Stimulated activated CD8-positive, alpha-beta memory T cell treated with anti-CD3 and anti-CD28 coated beads, Interleukin-4, amount 100 ng/mL, for 24 hours (primary cell): Measurements from ENCODE around the gene GZMB.
"Not testable (repeated sequence)": the region's sequence is repeated elsewhere in the genome, so short reads cannot be mapped to it uniquely, and the experiment has no call there.

Source experiments
- DNase-seq: peaks from one replicate; pipeline ENCODE4 v3.0.0-alpha.2; 2020; ENCODE audit warnings: low read depth

Gene GZMB, protein sequence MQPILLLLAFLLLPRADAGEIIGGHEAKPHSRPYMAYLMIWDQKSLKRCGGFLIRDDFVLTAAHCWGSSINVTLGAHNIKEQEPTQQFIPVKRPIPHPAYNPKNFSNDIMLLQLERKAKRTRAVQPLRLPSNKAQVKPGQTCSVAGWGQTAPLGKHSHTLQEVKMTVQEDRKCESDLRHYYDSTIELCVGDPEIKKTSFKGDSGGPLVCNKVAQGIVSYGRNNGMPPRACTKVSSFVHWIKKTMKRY

DNA sequence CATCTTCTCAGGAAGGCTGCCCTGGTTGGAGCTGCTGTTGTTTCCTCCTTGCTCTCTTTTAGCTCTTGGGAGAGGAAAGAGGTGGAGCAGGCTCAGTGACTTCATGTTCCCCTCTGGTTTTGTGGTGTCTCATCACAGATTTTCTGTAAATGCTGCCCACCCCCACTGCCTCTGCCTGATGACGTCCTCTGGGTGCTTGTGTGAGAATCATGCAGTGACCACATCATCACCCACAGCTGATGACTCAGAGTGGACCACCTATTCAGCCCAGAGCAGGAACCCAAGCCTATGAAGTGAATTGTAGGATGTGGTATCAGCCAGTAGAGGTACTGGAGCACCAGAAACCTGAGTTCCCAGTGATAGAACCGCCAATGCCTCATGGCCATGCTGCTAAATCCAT lies at the start of gene GZMB:
GZMB (minus strand) TSS at position 33 of the 400 bp plus-strand sequence; CDS start at position 3, 30 bp downstream.
- peak; percentile 76 for DNase-seq

DNA sequence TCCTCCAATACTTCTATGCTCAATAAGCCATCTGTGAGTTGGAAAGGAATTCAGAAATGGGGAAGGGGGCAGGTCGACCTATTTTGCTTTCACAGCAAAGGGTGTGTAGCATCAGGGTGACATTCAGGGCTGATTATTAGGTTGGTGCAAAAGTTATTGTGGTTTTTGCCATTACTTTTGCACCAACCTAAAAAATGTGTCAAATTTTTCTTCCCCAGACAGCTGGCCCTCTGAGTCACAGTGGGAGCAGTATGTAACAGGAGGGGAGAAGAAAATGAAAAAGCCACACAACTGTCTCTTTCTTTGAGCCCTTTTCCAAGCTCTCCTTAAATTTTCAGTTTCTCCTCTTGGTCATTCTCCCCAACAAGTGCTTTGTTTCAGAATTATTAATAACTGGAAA lies 47.1 kb upstream of the GZMB start:
- DNase-seq: no peak

DNA sequence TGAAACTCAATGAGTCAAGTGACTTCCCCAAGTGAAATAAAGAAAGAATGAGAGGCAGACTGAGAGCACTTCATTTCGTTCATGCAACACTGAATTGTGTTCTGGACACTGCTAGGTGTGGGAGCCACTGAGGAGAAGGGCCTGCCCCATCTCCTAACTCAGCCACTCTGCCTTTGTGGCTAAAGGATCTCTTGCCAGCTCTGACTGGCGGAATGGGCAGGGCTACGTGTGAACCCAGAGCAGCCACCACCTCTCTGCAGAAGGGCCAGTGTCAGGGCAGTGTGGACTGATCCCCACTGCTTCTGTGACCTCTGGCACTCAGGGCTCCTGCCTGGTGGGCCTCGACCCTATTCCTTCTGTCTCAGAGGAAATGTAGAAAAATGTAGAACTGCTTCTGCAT lies 46.5 kb upstream of the GZMB start:
- no peak for DNase-seq

DNA sequence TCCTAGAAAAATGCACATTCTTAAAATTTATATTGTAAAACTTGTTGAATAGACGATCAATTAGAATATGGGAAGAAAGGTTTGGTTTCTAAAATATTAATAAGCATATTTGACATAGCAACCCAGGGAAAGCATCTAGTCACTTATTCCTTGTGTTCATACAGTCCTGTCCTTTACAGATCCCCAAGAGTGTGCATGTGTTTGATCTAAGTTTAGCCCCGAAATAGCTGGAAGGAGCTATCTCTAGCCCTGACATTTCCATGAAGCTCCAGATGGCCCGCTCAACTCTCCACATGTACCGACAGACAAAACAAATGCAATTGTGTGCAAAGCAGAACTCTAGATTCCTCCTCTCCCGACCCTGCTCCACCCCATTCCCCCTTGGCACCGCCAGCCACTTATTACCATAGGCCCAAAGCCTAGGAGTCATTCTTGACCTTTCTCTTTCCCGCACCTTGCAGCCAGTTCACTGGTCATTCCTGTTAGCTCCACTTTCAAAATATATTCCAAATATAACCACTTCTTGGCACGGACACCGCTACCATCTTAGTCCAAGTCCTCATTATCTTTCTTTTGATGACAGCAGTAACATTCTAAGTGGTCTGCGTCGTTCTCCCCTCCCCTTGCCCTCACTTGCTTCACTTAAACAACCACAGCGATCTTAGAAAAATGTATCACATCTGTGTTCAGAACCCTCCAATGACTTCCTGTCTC lies 45.4 kb upstream of the GZMB start:
- DNase-seq: no peak

DNA sequence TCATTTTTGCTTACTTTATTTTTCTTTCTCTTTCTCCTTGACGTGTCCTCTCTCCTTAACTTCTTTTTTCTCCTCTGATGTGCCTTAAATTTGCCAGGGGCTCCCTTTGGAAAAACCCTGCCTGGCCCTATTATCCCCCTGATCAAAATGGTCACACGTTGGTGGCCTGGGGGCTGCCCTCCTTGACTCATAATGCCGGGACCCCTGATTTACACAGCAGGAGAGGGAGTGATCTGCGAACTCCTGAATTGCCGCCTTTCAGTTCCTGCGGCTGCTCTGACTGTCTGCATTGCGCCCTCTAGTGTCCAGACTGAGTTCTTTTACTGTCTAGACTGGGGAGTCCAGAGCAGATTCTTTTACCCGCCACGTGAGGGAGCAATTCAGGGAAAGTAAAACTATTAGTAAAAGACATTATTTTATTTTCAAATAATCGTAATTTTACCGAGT lies 44.8 kb upstream of the GZMB start:
- peak; percentile 61 for DNase-seq

DNA sequence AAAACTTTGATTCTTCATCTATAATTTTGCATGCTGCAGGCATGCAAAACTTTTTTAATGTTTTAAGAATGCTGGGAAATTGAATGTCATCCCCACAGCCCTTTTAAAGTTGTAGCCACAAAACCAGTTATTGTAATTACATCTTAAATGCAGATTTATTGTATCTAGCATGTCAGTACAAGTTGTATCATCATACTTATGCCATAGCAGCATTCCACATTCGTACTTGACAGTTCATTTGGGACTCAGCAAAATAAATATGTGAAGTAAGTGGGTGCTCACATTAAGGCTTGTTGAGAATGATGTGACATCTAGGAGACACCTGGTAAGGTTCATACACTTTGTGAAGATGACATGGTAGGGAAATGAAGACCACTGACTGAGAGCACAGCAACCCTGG lies 44.0 kb upstream of the GZMB start:
- DNase-seq: no peak

DNA sequence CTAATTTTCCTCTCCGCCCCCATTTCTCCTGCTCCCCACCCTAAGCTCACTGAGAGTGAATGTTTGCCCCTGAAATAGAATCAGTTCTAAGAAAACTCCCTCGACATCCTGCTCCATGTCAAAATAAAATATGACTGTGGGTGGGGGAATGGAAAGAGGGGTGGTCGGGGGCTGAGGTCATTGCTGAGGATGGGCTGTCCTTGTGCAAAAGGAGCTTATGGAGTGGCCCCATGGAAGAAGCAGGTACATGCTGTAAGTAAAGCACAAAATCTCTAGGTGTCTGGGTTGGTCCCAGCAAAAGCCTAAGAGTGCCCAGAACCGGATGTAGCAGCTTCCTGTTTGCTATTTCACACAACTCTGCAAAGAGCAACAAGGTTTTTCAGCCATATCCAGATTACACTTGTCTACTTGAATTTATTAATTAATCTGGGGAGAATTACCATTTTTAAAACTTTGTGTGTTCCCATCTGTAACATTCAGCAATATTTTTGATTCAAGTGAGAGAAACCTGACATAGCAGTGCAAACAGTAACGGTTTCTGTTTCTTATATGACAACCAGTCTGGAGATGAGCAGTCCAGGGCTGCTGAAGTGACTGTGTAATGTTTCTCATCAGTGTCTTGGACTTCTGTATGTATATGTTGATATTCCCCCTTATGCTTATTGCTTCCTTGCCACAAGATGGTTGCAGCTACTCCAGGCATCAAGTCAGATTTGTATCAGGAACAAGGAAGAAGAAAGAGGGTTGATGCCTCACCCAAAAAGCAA lies 40.4 kb upstream of the GZMB start:
- no peak for DNase-seq

DNA sequence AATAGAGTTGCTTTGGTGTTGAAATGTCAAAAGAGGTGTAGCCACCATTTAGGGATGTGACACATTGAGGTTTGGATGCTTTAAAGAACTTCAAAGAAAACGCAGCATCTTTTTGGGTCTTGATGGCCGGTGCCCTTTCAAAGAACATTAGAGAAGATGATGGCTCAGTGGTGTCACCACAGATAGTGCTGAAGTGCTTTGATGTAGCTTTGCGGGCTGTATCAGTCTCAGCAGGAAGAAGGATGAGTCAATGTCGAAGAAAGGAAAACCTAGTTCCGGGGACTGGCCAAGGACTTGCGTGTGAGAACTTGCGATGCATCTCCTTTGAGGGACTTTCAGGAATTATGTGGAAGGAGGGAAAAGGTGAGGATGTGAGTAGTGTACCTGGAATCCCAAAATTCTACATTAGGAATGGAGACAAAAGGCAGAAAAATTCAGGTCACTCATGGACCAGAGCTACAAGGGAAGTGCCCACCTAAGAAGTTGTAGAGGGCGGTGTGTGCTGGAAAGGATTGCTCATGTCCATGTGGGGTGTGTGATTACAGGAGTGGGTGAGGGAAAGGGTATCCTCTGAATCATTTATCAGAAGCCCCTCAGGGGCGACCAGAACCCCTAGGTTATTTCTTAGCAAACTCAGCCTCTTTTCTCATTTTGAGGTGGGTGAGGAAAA lies 39.7 kb upstream of the GZMB start:
- DNase-seq: peak; percentile 47

DNA sequence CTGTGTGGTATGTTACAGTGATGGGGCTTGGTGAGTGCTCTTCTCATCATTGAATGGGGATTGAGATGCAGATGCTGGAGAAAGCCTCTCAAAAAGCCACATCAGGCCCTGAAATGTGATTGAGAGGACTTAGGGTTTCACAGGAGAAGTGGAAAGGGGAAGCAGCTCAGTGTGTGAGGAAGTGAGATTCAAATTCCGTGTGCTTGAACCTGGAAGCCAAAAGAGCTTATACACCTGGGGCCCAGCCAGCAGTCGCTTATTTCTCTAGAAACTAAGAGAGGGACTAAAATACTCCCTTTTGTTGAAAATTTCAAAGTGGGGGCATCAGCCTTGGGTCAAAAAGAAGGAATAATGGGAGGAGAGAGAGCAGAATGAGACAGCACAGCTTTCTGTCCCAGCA lies 39.1 kb upstream of the GZMB start:
- no peak for DNase-seq

DNA sequence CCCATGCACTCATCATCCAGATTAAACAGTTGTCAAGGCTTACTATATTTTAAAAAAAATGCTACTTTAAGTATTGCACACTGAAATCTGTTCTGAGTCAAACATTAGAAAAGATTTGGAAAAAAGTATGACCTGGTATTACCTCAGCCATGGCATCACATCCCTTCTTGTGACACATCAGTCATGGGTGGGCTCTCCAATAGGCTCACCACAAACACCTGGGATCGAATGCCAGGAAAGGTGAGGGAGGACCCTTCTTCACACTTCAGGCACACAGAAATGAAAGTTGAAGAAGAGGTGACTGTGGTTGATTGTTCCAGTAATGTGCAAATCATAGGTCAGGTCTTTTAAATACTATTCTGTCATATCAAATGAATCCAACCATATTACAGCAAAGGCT lies 36.6 kb upstream of the GZMB start:
- DNase-seq: no peak

DNA sequence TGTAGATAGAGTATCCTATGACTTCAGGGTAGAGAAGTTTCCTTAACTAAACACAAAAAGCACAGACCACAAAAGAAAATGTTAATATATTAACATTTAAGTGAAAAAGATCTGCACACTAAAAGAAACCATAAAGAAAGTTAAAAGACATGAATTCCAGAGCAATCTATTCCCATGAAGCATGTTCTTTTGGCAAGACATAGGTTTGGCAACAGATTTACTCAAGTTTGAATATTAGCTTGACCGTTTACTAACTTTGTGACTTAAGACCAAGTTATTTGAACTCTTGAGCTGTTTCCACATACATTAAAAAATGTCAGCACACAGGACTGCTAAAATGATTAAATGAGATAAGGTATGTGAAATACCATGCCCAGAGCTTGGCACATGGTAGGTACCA lies 35.7 kb upstream of the GZMB start:
- DNase-seq: no peak

DNA sequence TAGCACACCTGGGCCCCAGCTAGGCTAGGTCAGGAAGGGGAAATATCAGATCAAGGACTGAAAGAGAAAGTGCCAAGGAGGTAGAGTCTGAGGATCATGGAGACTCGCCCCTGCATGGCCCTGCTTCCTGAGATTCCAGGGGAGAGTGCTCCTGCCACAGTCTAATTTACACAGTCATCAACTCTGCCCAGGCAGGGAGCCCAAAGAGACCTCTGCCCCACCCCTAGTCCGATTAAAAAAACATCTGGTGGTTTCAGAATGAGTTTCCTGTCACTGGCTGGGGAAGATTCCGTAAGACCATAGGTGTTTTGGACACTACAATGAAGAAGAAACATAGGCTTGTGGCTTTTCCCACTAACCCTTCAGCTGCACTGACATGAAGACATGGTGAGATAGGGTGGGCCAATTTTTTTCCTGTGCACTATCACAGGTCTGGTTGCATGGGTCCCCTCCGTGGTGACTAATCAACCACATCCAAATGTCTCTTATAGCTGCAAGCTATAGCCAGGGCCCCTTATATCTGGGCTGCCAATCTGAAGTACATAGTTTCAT lies 31.5 kb upstream of the GZMB start:
- peak; percentile 31 for DNase-seq

DNA sequence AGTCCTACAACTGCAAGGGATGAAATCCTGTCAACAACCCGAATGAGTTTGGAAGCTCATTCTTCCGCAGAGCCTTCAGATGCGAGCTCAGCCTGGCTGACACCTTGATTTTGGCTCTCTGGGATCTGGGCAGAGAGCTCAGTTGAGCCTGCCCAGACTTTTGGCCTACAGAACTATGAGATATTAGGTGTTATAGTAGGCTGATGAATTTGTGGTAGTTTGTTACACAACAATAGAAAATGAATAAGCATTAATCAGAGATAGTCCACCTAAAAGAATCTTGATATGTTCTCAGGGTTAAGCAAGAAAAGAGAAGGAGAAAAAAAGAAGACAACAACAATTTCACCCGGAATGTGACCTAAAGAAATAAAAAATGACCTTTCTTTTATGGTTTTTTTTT lies 30.4 kb upstream of the GZMB start:
- DNase-seq: no peak

DNA sequence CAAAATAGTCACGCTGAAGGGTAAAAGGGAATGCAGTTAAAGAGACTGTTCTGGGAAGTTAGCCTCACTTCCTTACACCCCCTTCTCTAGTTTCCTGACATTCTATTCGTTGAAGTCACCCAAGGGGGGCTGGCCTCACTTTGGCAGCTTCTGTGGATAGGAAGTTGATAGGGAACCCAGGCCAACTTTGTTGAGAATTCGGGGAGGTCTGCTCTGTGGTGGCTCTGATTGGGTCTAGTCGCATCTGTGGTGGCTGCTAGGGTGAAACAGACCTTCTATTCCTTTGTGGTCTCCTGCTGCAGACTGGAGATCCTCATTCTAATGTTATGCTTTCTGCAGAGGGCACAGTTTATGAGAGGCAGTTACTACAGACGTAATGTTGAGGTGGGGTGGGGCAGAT lies 28.8 kb upstream of the GZMB start:
- DNase-seq: no peak

DNA sequence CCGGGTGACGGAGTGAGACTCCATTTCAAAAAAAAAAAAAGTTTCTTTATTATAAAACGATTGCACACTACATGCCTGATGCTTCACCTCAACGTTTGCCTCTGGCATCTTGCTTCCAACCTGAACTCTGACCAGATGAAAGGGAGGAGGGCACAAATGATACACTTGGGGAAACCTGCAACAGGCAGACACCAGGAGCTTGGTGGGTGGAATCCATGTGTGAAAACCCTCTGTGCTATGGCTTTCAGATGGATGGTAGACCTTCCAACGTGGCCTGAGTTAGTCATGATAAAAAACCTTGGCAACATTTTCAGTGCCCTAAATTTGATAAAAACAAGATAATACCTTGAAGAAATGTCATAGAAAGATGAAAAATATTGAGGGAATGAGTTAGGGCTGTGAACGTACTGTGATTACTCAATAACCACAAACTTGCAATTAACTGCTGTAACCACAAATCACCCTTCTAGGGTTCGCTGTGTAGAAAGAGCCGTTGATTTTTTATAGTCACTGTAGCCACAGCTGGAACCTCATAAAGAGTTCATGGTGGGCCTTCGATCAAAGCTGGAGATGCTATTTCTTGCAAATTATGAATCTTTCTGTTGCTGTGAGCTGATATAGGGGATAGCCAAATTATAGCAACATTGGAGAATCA lies 26.1 kb upstream of the GZMB start:
- DNase-seq: no peak

DNA sequence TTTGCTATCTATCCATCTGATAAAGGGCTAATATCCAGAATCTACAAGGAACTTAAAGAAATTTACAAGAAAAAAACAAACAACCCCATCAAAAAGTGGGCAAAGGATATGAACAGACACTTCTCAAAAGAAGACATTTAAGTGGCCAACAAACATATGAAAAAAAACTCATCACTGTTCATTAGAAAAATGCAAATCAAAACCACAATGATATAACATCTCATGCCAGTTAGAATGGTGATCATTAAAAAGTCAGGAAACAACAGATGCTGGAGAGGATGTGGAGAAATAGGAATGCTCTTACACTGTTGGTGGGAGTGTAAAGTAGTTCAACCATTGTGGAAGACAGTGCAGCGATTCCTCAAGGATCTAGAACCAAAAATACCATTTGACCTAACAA lies 14.4 kb upstream of the GZMB start:
- not testable (repeated sequence) for DNase-seq

DNA sequence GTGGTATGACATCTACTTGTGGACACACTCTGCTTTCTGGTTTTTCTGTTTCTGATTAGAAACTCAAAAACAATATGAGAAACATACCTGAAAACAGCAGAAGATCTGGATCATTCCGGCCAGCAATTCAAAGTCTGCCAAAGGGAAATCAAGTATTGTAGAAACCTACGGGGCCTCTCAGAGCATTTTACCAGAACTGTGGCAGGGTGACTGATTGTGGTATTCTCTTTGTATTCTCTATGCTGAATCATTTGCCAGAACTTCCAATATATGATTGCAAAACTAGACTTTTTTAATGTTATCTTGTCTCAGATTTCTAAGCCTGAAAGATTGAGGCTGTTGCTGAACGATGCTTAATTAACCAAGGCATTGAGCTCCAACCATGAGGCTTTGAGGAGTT lies 5.9 kb upstream of the GZMB start:
- DNase-seq: no peak

DNA sequence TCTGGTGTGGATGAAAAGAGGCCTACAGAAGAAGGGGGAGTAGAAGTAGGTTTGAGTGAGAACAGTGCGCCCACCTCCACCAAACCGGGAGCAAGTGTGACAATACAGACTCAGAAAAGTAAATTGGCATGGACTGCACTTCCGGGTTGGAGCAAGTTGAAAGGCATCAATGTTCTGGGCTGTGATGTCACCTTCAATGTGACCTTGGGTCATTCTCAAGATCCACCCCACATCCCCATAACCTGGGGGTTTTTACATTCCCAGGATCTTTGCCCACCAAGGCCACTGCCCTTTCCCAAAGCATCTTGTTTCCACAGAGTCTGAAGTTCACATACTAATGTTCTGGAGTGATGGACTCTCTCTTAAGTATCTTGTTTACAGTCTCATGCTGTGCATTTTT lies 5.3 kb upstream of the GZMB start:
- DNase-seq: no peak

DNA sequence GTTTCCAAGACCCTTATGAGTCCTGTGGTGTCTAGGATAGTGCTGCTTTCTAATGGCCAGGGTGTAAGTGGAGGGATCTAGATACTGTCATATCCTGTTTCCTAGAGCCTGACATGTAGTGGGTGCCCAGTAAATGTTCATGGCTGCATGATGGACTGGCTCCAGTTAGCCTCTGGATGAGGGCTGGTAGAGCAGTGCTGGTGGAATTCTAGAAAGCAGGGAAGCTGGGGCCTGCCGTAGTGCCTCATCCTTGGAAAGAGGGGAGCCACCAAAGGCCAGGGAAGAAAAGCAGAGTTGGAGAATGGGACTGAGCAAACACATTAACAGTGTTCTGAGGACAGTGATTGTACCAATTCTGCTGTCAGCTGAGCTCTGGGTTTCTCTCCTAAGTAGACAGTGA lies 637 bp downstream of the GZMB start:
- DNase-seq: no peak

DNA sequence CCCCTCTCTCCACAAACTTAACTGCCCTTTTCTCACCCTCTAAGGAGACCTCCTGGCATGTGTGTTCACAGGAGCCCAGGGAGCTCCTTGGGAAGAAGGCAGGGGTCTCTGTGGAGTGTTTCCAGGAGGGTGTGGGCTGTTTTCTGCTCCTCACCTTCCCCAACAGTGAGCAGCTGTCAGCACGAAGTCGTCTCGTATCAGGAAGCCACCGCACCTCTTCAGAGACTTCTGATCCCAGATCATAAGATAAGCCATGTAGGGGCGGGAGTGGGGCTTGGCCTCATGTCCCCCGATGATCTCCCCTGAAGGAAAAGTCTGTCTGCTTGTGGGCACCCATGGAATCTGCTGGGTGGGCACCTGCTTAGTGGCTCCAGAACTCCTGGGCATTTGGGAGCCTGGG lies 1.2 kb downstream of the GZMB start:
- DNase-seq: no peak

DNA sequence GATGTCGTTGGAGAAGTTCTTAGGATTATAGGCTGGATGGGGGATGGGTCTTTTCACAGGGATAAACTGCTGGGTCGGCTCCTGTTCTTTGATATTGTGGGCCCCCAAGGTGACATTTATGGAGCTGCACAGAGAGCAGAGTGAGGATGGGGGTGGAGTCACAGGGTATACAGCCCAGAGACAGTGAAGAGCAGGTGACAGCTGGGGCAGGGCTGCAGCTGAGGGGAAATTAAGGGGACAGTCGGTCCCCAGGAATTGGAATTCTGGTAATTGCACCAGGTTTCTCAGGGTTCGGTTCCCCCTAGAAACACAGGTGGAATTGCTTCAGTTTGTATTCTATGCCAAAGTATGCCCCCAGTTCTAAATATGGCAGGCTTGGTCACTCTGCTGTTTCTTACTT lies 1.7 kb downstream of the GZMB start:
- no peak for DNase-seq
